Endothelial cell of umbilical vein (primary cell): ENCODE measurements around the gene MICAL3. TPM values are rescaled to one million over a fixed set of nuclear protein-coding genes. Genes with fewer than 3 reads are reported as not detected.

Source experiments
- BruUV-seq: library from RNA; stranded (reverse); fragments of 400-500 nt; replicated peaks from 2 replicates; lab custom pipeline; 2021; lab: Mats Ljungman, UMichigan
- CTCF ChIA-PET: fragments of 300-600, 350-600 bp; sonication (Branson Sonifier 250); formaldehyde crosslinking; loops from one replicate; lab custom pipeline; 2021; ENCODE audit warnings: antibody characterized with exemption, inconsistent platforms; lab: Charles Lee
- POLR2A ChIA-PET: fragments of 300-600, 350-600 bp; sonication (Branson Sonifier 250); formaldehyde crosslinking; loops from one replicate; lab custom pipeline; 2021; ENCODE audit warnings: antibody characterized with exemption, inconsistent platforms; lab: Charles Lee
- DNase-seq: peaks from one replicate; pipeline ENCODE4 v3.0.0-alpha.2; 2011; ENCODE audit warnings: low read depth, low spot score
- FAIRE-seq: peaks from 2 replicates; lab custom pipeline; 2011; peaks lifted over from hg19 to GRCh38; lab: Jason Lieb, UNC
- H2AFZ ChIP-seq: 2 replicates; pipeline ENCODE4 v1.6.0; 2012; ENCODE audit warnings: low read depth, low read length, control low read depth, inconsistent platforms
- H3K27ac ChIP-seq: 2 replicates; pipeline ENCODE4 v1.5.1; 2011; ENCODE audit warnings: low read depth, mild to moderate bottlenecking, control low read depth, low read length, moderate library complexity; ENCODE audit not compliant: insufficient read depth
- H3K27me3 ChIP-seq, 2 experiments: 2 replicates each; pipeline versions ENCODE4 v1.6.0 to v1.6.1; 2011; ENCODE audit warnings: low read length in 2 of 2, mixed read lengths in 1 of 2; ENCODE audit not compliant: control insufficient read depth in 2 of 2, insufficient read depth in 2 of 2
- H3K36me3 ChIP-seq, 2 experiments: 2 replicates in 1 of 2; 3 replicates in 1 of 2; pipeline ENCODE4 v1.5.1; 2011; ENCODE audit warnings: low read length in 2 of 2, mild to moderate bottlenecking in 1 of 2, moderate library complexity in 1 of 2; ENCODE audit not compliant: control insufficient read depth in 2 of 2, insufficient read depth in 2 of 2; ENCODE audit errors: extremely low read depth in 1 of 2
- H3K4me1 ChIP-seq: 3 replicates; pipeline ENCODE4 v1.5.1; 2011; ENCODE audit warnings: mild to moderate bottlenecking, low read length; ENCODE audit not compliant: control insufficient read depth, insufficient read depth; ENCODE audit errors: extremely low read depth
- H3K4me2 ChIP-seq: 2 replicates; pipeline ENCODE4 v1.6.1; 2011; ENCODE audit warnings: low read length, control low read depth, mixed read lengths; ENCODE audit not compliant: insufficient read depth
- H3K4me3 ChIP-seq, 3 experiments: fragments of 200-600 bp in 1 of 3; sonication (generic), shearing (Covaris generic) in 1 of 3; replicated peaks in 1 of 3; 2 replicates each; pipeline ENCODE4 v1.5.1; 2011 to 2016; ENCODE audit warnings: control low read depth in 3 of 3, low read length in 3 of 3, mild to moderate bottlenecking in 2 of 3, inconsistent platforms in 1 of 3, low read depth in 1 of 3, moderate library complexity in 1 of 3; ENCODE audit not compliant: insufficient read depth in 1 of 3
- H3K79me2 ChIP-seq: 2 replicates; pipeline ENCODE4 v1.6.0; 2012; ENCODE audit warnings: low read length, inconsistent platforms; ENCODE audit not compliant: control insufficient read depth, insufficient read depth
- H3K9ac ChIP-seq: replicated peaks from 2 replicates; pipeline ENCODE3; 2011; ENCODE audit warnings: low read length, control low read depth; ENCODE audit not compliant: insufficient read depth; ENCODE audit errors: extremely low read depth
- H3K9me1 ChIP-seq: replicated peaks from 3 replicates; pipeline ENCODE4 v1.6.0; 2011; ENCODE audit warnings: mild to moderate bottlenecking, low read length; ENCODE audit not compliant: control insufficient read depth, insufficient read depth; ENCODE audit errors: extremely low read depth
- H3K9me3 ChIP-seq: replicated peaks from 2 replicates; pipeline ENCODE4 v1.5.1; 2012; ENCODE audit warnings: low read length, inconsistent platforms; ENCODE audit not compliant: control insufficient read depth, insufficient read depth
- H4K20me1 ChIP-seq: replicated peaks from 2 replicates; pipeline ENCODE3; 2011; ENCODE audit warnings: mild to moderate bottlenecking, low read length; ENCODE audit not compliant: control insufficient read depth, insufficient read depth; ENCODE audit errors: extremely low read depth
- EZH2 ChIP-seq: IDR thresholded peaks from 2 replicates; pipeline ENCODE4 v1.6.1; 2012; ENCODE audit warnings: borderline replicate concordance, low read depth, mild to moderate bottlenecking, moderate library complexity, low read length, inconsistent platforms; ENCODE audit not compliant: severe bottlenecking
- FOS ChIP-seq: IDR thresholded peaks from 2 replicates; pipeline ENCODE4 v1.6.1; 2011; ENCODE audit warnings: mild to moderate bottlenecking, low read length, moderate library complexity, borderline replicate concordance; ENCODE audit not compliant: insufficient read depth
- GATA2 ChIP-seq: IDR thresholded peaks from 2 replicates; pipeline ENCODE4 v1.7.0; 2011; ENCODE audit warnings: low read depth, mild to moderate bottlenecking, moderate library complexity, mixed read lengths, low read length; ENCODE audit not compliant: insufficient read length, insufficient read depth
- JUN ChIP-seq: IDR thresholded peaks from 2 replicates; pipeline ENCODE4 v1.6.1; 2011; ENCODE audit warnings: borderline replicate concordance, low read depth; ENCODE audit not compliant: insufficient read length, insufficient read depth
- POLR2A ChIP-seq: IDR thresholded peaks from 2 replicates; pipeline ENCODE4 v1.6.1; 2012; ENCODE audit warnings: low read depth, mild to moderate bottlenecking, control low read depth, low read length
- dilution Hi-C: fragments of 300-500 bp; cut with MboI; formaldehyde crosslinking; loops from one replicate; pipeline ENCODE4 v1.15.0; 2019; ENCODE audit warnings: low sequenced_read_pairs; ENCODE audit not compliant: extremely low pct_ligation_motif_present
- intact Hi-C: fragments of 100-400 bp; cut with micrococcal nuclease; formaldehyde crosslinking; loops from one replicate; pipeline ENCODE4 v1.10.0; 2022
- polyA plus RNA-seq, 4 experiments: library from polyadenylated mRNA; depleted of rRNA in 3 of 4; stranded (reverse) in 3 of 4; unstranded in 1 of 4; fragments of >200 nt; gene quantifications; 2 replicates each; pipeline versions ENCODE4 v1.2.1 to v1.2.3, GENCODE V29; 2011 to 2012; ENCODE audit warnings: missing spikeins in 1 of 4
- total RNA-seq: library from RNA; stranded (reverse); gene quantifications from 2 replicates; pipeline ENCODE4 v1.2.3, GENCODE V29; 2021
- TF ChIP-seq, protein P1 (sequence below), 2 donors: IDR thresholded peaks; 1 replicate in 1 of 2; 2 replicates in 1 of 2; pipeline ENCODE4 v1.5.1; 2011; ENCODE audit warnings: low read length in 2 of 2, mild to moderate bottlenecking in 2 of 2, moderate library complexity in 2 of 2, control low read depth in 1 of 2, inconsistent platforms in 1 of 2, low read depth in 1 of 2; ENCODE audit not compliant: insufficient read depth in 1 of 2; ENCODE audit errors: extremely low read depth in 1 of 2
- TF ChIP-seq, protein P2 (sequence below): IDR thresholded peaks from 2 replicates; pipeline ENCODE4 v1.6.1; 2011; ENCODE audit not compliant: insufficient read depth, insufficient read length

MICAL3 gene
- total and polyA plus RNA-seq, 2 donors (not counting 3 experiments of a cell fraction or from before 2014, with no cell fraction given) = 14.5 to 63.7 TPM

DNA sequence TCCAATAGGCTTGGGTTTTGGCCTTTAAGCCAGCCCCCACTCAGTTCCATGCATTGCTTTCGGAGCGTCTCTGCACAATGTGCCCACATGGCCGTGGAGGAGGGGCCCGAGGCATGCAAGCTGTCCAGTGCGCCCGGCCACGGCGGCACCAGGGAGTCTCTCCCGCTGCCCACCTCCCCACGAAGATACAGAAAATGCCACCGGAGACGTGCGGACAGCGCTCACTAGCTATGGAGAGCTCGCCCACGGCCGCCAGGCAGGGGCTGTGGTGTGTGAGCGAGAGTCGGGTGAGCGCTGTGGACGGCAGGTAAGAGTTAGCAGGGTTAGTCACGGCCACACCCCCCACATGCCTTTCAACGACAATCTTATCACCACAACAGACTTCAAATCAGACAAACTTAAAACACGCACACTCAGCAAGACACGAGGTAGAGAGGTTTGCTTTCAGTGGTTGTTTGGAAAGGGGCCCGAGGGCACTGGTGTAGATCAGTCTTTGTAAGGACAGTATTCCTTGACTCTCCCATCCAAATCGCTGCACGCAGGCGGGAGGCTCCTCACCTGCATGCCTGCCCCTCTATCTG lies 231.4 kb downstream of the MICAL3 start:
- dilution Hi-C loops = no loop called here
- FAIRE-seq (no peak), DNase-seq (no peak)
- Histone ChIP-seq H3K9me3 (no peaks in the 10 kb centered on the region), H3K36me3 (peaks cover 3 to 7% of the 10 kb centered on the region in 2 experiments), H3K79me2 (no peaks in the 10 kb centered on the region), H3K27me3 (no peaks in the 10 kb centered on the region), H3K27ac (no peak overlapping the region), H4K20me1 (no peaks in the 10 kb centered on the region), H3K4me3 (no peak overlapping the region), H3K4me1 (no peaks in the 10 kb centered on the region), H2AFZ (no peak overlapping the region), H3K4me2 (no peak overlapping the region), H3K9ac (no peak overlapping the region), H3K9me1 (no peaks in the 10 kb centered on the region)
- ChIA-PET POLR2A (no interaction called here), CTCF (no interaction called here)
- no peak for TF ChIP-seq POLR2A
- intact Hi-C loops = no loop called here
- no TSS peak for BruUV-seq

DNA sequence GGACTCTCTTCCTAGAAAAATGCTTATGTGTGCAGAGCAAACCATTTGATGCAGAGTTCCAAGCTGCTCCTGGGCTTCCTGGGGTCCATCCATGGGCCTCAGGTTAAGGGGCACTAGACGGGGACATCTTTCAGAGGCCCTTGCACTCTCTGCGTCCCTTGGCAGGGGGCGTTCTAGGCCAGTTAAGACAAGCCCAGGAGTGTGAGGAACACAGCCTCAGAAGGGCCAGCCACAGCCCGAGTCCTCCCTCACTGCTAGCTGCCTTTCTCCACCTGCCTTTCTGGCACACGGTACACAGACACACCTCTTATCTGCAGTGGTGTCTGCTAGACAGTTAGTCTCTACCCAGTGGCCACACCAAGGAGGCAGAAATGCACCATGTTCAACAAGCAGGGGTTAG lies 232.1 kb downstream of the MICAL3 start:
- FAIRE-seq = no peak
- dilution Hi-C loops = no loop called here
- POLR2A ChIA-PET = no interaction called here
- Histone ChIP-seq H3K27me3 (no peaks in the 10 kb centered on the region), H3K4me2 (no peak overlapping the region), H3K79me2 (no peaks in the 10 kb centered on the region), H3K4me1 (peaks cover under 1% of the 10 kb centered on the region), H3K9me1 (no peaks in the 10 kb centered on the region), H3K9ac (no peak overlapping the region), H3K27ac (no peak overlapping the region), H4K20me1 (no peaks in the 10 kb centered on the region), H3K36me3 (peaks cover 3 to 7% of the 10 kb centered on the region in 2 experiments), H3K4me3 (no peak overlapping the region), H2AFZ (no peak overlapping the region), H3K9me3 (no peaks in the 10 kb centered on the region)
- intact Hi-C loops = no loop called here
- no TSS peak for BruUV-seq
- no peak for TF ChIP-seq FOS
- no peak for TF ChIP-seq EZH2
- TF ChIP-seq JUN = no peak
- TF ChIP-seq POLR2A = no peak
- TF ChIP-seq GATA2 = no peak
- TF ChIP-seq, protein P1, sequence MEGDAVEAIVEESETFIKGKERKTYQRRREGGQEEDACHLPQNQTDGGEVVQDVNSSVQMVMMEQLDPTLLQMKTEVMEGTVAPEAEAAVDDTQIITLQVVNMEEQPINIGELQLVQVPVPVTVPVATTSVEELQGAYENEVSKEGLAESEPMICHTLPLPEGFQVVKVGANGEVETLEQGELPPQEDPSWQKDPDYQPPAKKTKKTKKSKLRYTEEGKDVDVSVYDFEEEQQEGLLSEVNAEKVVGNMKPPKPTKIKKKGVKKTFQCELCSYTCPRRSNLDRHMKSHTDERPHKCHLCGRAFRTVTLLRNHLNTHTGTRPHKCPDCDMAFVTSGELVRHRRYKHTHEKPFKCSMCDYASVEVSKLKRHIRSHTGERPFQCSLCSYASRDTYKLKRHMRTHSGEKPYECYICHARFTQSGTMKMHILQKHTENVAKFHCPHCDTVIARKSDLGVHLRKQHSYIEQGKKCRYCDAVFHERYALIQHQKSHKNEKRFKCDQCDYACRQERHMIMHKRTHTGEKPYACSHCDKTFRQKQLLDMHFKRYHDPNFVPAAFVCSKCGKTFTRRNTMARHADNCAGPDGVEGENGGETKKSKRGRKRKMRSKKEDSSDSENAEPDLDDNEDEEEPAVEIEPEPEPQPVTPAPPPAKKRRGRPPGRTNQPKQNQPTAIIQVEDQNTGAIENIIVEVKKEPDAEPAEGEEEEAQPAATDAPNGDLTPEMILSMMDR (IDR thresholded peaks at IDR 0.05; ENCODE audit: extremely low read depth in 1 of 2, insufficient read depth in 1 of 2, low read depth in 1 of 2, low read length in 2 of 2) = no peak
- TF ChIP-seq, protein P2, sequence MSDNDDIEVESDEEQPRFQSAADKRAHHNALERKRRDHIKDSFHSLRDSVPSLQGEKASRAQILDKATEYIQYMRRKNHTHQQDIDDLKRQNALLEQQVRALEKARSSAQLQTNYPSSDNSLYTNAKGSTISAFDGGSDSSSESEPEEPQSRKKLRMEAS = no peak
- CTCF ChIA-PET = no interaction called here
- no peak for DNase-seq
